IPS DF 6.9 (cell line): ENCODE data around the gene NHEJ1.

Experiments used
- DNase-seq: peaks from one replicate; pipeline ENCODE4 v3.0.0-alpha.2; 2013; ENCODE audit warnings: low read depth, low spot score
- H3K27ac ChIP-seq: one replicate; pipeline ENCODE4 v1.5.1; 2013; ENCODE audit warnings: low read length, control low read depth
- H3K27me3 ChIP-seq: 2 replicates; pipeline ENCODE4 v1.6.1; 2013; ENCODE audit warnings: mild to moderate bottlenecking, low read length; ENCODE audit not compliant: control insufficient read depth, insufficient read depth
- H3K36me3 ChIP-seq: 2 replicates; pipeline ENCODE4 v1.6.1; 2013; ENCODE audit warnings: low read length; ENCODE audit not compliant: control insufficient read depth, insufficient read depth
- H3K4me1 ChIP-seq: 2 replicates; pipeline ENCODE4 v1.6.1; 2013; ENCODE audit warnings: low read length; ENCODE audit not compliant: control insufficient read depth, insufficient read depth
- H3K4me3 ChIP-seq: 2 replicates; pipeline ENCODE4 v1.5.1; 2013; ENCODE audit warnings: mild to moderate bottlenecking, low read length
- H3K9me3 ChIP-seq: 2 replicates; pipeline ENCODE4 v1.6.1; 2013; ENCODE audit warnings: low read length, inconsistent platforms; ENCODE audit not compliant: control insufficient read depth, insufficient read depth
- WGBS: extraction: QIAGEN DNeasy Blood & Tissue Kit; methylation state at CpG from one replicate; pipeline ENCODE4 v1.1.7; 2013; ENCODE audit warnings: mixed read lengths, missing lambda C conversion rate; ENCODE audit not compliant: insufficient read length, insufficient coverage; 5-methylcytosine and 5-hydroxymethylcytosine counted together

The NHEJ1 gene

GRCh38 chr2:219131327-219131726, 29.3 kb downstream of the NHEJ1 start:
- Histone ChIP-seq H3K27me3 (no peaks in the 10 kb centered on the region), H3K4me3 (no peak overlapping the region), H3K27ac (no peak overlapping the region), H3K36me3 (no peaks in the 10 kb centered on the region), H3K9me3 (no peaks in the 10 kb centered on the region), H3K4me1 (no peaks in the 10 kb centered on the region)
- DNase-seq = no peak
- WGBS = no CpG with 5 or more reads among the region's 3 CpGs

- Histone ChIP-seq H3K9me3 (no peaks in the 10 kb centered on the region), H3K4me1 (no peaks in the 10 kb centered on the region), H3K27me3 (no peaks in the 10 kb centered on the region), H3K36me3 (no peaks in the 10 kb centered on the region), H3K4me3 (no peak overlapping the region), H3K27ac (no peak overlapping the region)
- no CpG with 5 or more reads among the region's 16 CpGs for WGBS
- no peak for DNase-seq
Measured at GRCh38 chr2:219129589-219129988, 31.0 kb downstream of the NHEJ1 start.

- no peaks in the 10 kb centered on the region for H3K27me3 ChIP-seq
- 0 out of 2 replicates have a peak, but pooled peaks cover 1% of the 10 kb centered on the region for H3K4me1 ChIP-seq
- H3K36me3 ChIP-seq = no peaks in the 10 kb centered on the region
- H3K4me3 ChIP-seq = no peak overlapping the region
- H3K27ac ChIP-seq = no peak overlapping the region
- no peaks in the 10 kb centered on the region for H3K9me3 ChIP-seq
- DNase-seq = no peak
- no CpG with 5 or more reads among the region's 7 CpGs for WGBS
Measured at GRCh38 chr2:219128396-219128795, 32.2 kb downstream of the NHEJ1 start.

GRCh38 chr2:219127037-219127635, 33.5 kb downstream of the NHEJ1 start:
- WGBS = no CpG with 5 or more reads among the region's 2 CpGs
- H3K27ac ChIP-seq = no peak overlapping the region
- H3K4me3 ChIP-seq = no peak overlapping the region
- no peak for DNase-seq
- no peaks in the 10 kb centered on the region for H3K36me3 ChIP-seq
- no peaks in the 10 kb centered on the region for H3K27me3 ChIP-seq
- 0 out of 2 replicates have a peak, but pooled peaks cover 1% of the 10 kb centered on the region for H3K4me1 ChIP-seq
- H3K9me3 ChIP-seq = no peaks in the 10 kb centered on the region

- Histone ChIP-seq H3K36me3 (no peaks in the 10 kb centered on the region), H3K27ac (no peak overlapping the region), H3K4me3 (no peak overlapping the region), H3K4me1 (0 out of 2 replicates have a peak, but pooled peaks cover 1% of the 10 kb centered on the region), H3K27me3 (no peaks in the 10 kb centered on the region), H3K9me3 (no peaks in the 10 kb centered on the region)
- no CpG with 5 or more reads among the region's 3 CpGs for WGBS
- no peak for DNase-seq
Measured at GRCh38 chr2:219126555-219126954, 34.1 kb downstream of the NHEJ1 start.

GRCh38 chr2:219125886-219126270, 34.7 kb downstream of the NHEJ1 start:
- 0 out of 2 replicates have a peak, but pooled peaks cover 1% of the 10 kb centered on the region for H3K4me1 ChIP-seq
- H3K9me3 ChIP-seq = no peaks in the 10 kb centered on the region
- H3K27ac ChIP-seq = no peak overlapping the region
- H3K36me3 ChIP-seq = no peaks in the 10 kb centered on the region
- WGBS = no CpG with 5 or more reads among the region's 1 CpG
- no peaks in the 10 kb centered on the region for H3K27me3 ChIP-seq
- no peak for DNase-seq
- no peak overlapping the region for H3K4me3 ChIP-seq

GRCh38 chr2:219125225-219125885, 35.3 kb downstream of the NHEJ1 start:
- WGBS = no CpG with 5 or more reads among the region's 10 CpGs
- DNase-seq = no peak
- no peaks in the 10 kb centered on the region for H3K9me3 ChIP-seq
- no peaks in the 10 kb centered on the region for H3K36me3 ChIP-seq
- H3K27me3 ChIP-seq = no peaks in the 10 kb centered on the region
- 0 out of 2 replicates have a peak, but pooled peaks cover 1% of the 10 kb centered on the region for H3K4me1 ChIP-seq
- H3K4me3 ChIP-seq = no peak overlapping the region
- H3K27ac ChIP-seq = no peak overlapping the region

- H3K36me3 ChIP-seq = no peaks in the 10 kb centered on the region
- H3K27me3 ChIP-seq = no peaks in the 10 kb centered on the region
- WGBS = no CpG with 5 or more reads among the region's 4 CpGs
- 0 out of 2 replicates have a peak, but pooled peaks cover 1% of the 10 kb centered on the region for H3K4me1 ChIP-seq
- DNase-seq = no peak
- no peak overlapping the region for H3K4me3 ChIP-seq
- H3K27ac ChIP-seq = no peak overlapping the region
- no peaks in the 10 kb centered on the region for H3K9me3 ChIP-seq
Measured at GRCh38 chr2:219124381-219125110, 36.1 kb downstream of the NHEJ1 start.

GRCh38 chr2:219123356-219124135, 37.1 kb downstream of the NHEJ1 start:
- Histone ChIP-seq H3K4me3 (no peak overlapping the region), H3K36me3 (no peaks in the 10 kb centered on the region), H3K27me3 (no peaks in the 10 kb centered on the region), H3K4me1 (0 out of 2 replicates have a peak, but pooled peaks cover 1% of the 10 kb centered on the region), H3K27ac (no peak overlapping the region), H3K9me3 (no peaks in the 10 kb centered on the region)
- no CpG with 5 or more reads among the region's 8 CpGs for WGBS
- DNase-seq = no peak
